PFSK-1 (cell line): ENCODE results near the gene BEST1.

Experiments
- POLR2AphosphoS5 ChIP-seq: IDR thresholded peaks from 2 replicates; pipeline ENCODE4 v1.6.1; 2012; ENCODE audit warnings: low read depth, mild to moderate bottlenecking, control low read depth, low read length, moderate library complexity
- SIN3A ChIP-seq: IDR thresholded peaks from 2 replicates; pipeline ENCODE4 v1.6.1; 2012; ENCODE audit warnings: mild to moderate bottlenecking, low read length, moderate library complexity, borderline replicate concordance; ENCODE audit not compliant: insufficient read depth
- TAF1 ChIP-seq: IDR thresholded peaks from 2 replicates; pipeline ENCODE4 v1.6.1; 2012; ENCODE audit warnings: low read length, control low read depth, borderline replicate concordance; ENCODE audit not compliant: insufficient read depth

- TF ChIP-seq POLR2AphosphoS5 (no peak), SIN3A (no peak), TAF1 (no peak)
These were observed 2.7 kb downstream of the BEST1 start for GRCh38 chr11:61952882-61953281.
